HuH-7.5 (cell line): ENCODE data around the gene TTC23L.

ENCODE experiments used
- DNase-seq: peaks from one replicate; pipeline ENCODE4 v3.0.0; 2011; ENCODE audit warnings: low spot score

TTC23L gene

GRCh38 chr5:34870382-34870781, 31.4 kb downstream of the TTC23L start:
- DNase-seq = no peak

GRCh38 chr5:34876275-34876674, 37.3 kb downstream of the TTC23L start:
- DNase-seq = no peak

- DNase-seq = no peak
Observed at GRCh38 chr5:34881246-34881645, 42.3 kb downstream of the TTC23L start.

- DNase-seq = no peak
Observed at GRCh38 chr5:34886392-34887119, 47.6 kb downstream of the TTC23L start.

GRCh38 chr5:34889394-34889793, 50.4 kb downstream of the TTC23L start:
- DNase-seq = no peak

GRCh38 chr5:34891981-34892380, 53.0 kb downstream of the TTC23L start:
- DNase-seq = no peak

GRCh38 chr5:34892414-34892813, 53.5 kb downstream of the TTC23L start:
- DNase-seq = no peak

- DNase-seq = no peak
Observed at GRCh38 chr5:34894716-34895115, 55.8 kb downstream of the TTC23L start.

- no peak for DNase-seq
Observed at GRCh38 chr5:34895641-34896419, 56.9 kb downstream of the TTC23L start.

- DNase-seq = no peak
Observed at GRCh38 chr5:34897646-34898045, 58.7 kb downstream of the TTC23L start.

- peak; percentile 29 for DNase-seq
Observed at GRCh38 chr5:34898258-34898895, 59.4 kb downstream of the TTC23L start.

- DNase-seq = no peak
Observed at GRCh38 chr5:34899066-34899465, 60.1 kb downstream of the TTC23L start.

GRCh38 chr5:34900652-34901051, 61.7 kb downstream of the TTC23L start:
- DNase-seq = no peak

- DNase-seq = no peak
Observed at GRCh38 chr5:34903260-34903659, 64.3 kb downstream of the TTC23L start.

- DNase-seq = no peak
Observed at GRCh38 chr5:34905564-34905963, 66.6 kb downstream of the TTC23L start.

- DNase-seq = no peak
Observed at GRCh38 chr5:34913072-34913471, 74.1 kb downstream of the TTC23L start.

GRCh38 chr5:34914671-34915138, 75.7 kb downstream of the TTC23L start:
- no peak for DNase-seq

GRCh38 chr5:34915139-34915855, 76.3 kb downstream of the TTC23L start, which contains the start of the genes BRIX1 and RAD1:
TSS of gene BRIX1 (plus strand) at chr5:34915711. CDS start at chr5:34915739, 28 bp downstream.
TSS of gene RAD1 (minus strand) at chr5:34915504. CDS start at chr5:34914892, 612 bp downstream.
- DNase-seq = peak; percentile 81

- DNase-seq = no peak
Observed at GRCh38 chr5:34915856-34916192, 76.9 kb downstream of the TTC23L start.

GRCh38 chr5:34916518-34916917, 77.6 kb downstream of the TTC23L start:
- DNase-seq = no peak

- no peak for DNase-seq
Observed at GRCh38 chr5:34918025-34918424, 79.1 kb downstream of the TTC23L start.

GRCh38 chr5:34919077-34919476, 80.1 kb downstream of the TTC23L start:
- DNase-seq = no peak
